GM19099 (cell line): ENCODE measurements around the gene CAMK2G.

Experiments
- POLR2A ChIP-seq: IDR thresholded peaks from 3 replicates; pipeline ENCODE4 v1.6.1; 2011; ENCODE audit warnings: low read depth; ENCODE audit not compliant: insufficient read length; ENCODE audit errors: extremely low read depth

The CAMK2G gene

GRCh38 chr10:73907841-73908517 is 33.6 kb upstream of the CAMK2G start:
- no peak for TF ChIP-seq POLR2A

DNA sequence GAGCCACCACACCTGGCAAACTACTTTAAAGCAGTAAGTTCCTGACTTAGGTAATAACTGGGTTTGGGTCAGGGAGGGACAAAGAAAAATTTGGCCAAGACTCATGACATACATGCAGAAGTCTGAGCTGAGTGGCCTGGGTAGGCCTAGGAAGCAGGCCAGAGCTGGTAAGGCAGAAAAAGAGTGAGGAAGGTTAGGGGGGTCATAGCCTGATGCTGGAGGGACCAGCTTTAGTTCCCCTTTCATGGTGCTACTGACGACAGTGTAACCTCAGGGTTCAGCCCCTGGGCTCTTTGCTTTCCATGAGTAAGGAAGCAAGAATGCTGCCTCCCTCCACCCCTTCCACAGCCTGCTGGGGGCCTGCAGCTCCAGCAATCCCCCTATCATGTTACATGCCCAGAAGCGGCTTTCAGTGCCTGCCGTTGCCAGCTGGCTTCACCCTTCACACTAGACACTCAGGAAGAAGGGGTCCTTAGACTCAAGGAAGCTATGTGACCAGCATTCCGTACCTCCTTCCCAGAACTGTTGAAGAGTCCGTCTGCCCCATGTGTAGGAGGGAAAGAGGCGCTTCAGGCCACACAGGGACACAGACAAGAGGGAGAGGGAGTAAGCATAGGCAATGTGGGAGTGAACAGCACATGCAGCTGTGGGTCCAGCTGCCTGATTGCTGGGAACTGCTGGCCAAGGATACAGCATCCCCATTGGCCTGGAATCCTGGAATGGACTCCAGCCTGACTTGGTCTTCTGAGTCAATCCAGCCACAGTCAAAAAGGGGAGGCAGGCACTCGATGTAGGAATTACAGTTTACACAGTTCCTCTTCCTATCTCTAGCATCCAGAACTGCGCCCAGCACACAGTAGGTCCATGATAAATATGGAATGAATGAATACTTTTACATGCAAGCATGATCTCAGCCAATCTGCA is 32.4 kb upstream of the CAMK2G start:
- TF ChIP-seq POLR2A, result no peak

- TF ChIP-seq POLR2A, result no peak
Observed at GRCh38 chr10:73905256-73906020, 31.1 kb upstream of the CAMK2G start.

- no peak for TF ChIP-seq POLR2A
Observed at GRCh38 chr10:73902351-73902750, 28.0 kb upstream of the CAMK2G start.

DNA sequence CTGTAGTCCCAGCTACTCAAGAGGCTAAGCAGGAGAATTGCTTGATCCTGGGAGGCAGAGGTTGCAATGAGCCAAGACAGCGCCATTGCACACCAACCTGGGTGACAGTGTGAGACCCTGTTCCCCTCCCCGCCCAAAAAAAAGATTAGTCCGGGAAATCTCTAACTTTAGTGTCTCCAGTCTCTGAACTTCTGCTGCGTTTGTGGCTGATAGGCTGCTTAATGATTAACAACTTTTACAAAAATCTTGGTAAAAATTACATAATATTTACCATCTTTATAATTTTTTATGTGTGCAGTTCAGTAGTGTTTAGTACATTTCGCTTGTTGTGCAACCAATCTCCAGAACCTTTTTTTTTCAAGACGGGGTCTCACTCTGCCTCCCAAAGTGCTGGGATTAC is 26.9 kb upstream of the CAMK2G start:
- TF ChIP-seq POLR2A, result no peak

GRCh38 chr10:73900064-73900463 is 25.7 kb upstream of the CAMK2G start:
- TF ChIP-seq POLR2A, result no peak

GRCh38 chr10:73899423-73899822 is 25.1 kb upstream of the CAMK2G start:
- no peak for TF ChIP-seq POLR2A

DNA sequence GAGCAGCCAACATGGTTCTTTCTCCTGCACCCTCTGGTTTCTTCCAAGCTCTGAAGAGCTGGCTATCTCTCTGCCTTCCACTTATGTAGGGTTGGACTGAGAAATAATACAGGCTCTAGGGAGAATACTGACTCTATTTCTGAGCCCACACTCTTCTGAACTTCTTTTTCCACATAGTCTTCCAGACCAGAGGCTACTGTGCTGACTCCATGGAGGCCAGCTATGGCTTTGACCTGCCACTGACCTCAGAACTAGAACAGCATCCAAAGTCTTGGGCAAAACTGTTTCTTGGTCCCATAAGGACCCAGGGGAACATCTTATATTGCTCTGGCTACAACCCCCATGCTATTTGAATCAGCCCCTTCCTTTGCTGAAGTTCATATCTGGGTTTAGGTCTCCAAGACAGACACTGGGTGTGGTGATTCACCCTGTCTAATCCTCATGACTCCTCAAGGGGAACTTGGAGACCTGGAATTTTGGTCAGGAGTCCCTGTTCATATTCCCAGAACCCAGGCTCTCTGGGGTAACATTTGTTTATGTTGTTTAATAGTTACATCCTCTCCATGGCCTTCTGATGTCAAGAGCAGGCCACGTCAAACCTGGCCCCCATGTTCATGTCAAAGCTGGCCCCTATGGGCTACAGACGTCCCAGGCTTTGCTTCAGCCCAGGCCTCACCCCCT is 24.5 kb upstream of the CAMK2G start:
- TF ChIP-seq POLR2A, result no peak

- no peak for TF ChIP-seq POLR2A
Observed at GRCh38 chr10:73897693-73898092, 23.3 kb upstream of the CAMK2G start.

- no peak for TF ChIP-seq POLR2A
Observed at GRCh38 chr10:73894245-73894971, 20.1 kb upstream of the CAMK2G start.

DNA sequence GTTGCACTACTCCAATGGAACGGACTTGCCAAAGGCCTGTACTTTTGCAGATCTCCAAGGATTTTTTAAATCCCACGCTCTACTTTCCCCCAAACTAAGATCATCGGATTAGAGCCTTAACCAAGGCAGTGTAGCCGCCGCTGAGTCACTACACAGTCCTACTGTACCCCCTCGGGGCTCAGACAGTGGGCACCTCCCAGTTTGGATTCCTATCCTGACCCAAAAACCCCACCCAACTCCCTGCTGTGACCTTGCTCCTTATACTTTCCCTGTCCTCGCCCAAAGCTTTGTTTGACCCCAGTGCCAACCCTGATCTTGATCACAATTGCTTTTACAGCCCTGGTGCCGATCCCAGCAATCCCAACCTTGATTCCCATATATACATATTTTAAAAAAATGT is 19.1 kb upstream of the CAMK2G start:
- no peak for TF ChIP-seq POLR2A

DNA sequence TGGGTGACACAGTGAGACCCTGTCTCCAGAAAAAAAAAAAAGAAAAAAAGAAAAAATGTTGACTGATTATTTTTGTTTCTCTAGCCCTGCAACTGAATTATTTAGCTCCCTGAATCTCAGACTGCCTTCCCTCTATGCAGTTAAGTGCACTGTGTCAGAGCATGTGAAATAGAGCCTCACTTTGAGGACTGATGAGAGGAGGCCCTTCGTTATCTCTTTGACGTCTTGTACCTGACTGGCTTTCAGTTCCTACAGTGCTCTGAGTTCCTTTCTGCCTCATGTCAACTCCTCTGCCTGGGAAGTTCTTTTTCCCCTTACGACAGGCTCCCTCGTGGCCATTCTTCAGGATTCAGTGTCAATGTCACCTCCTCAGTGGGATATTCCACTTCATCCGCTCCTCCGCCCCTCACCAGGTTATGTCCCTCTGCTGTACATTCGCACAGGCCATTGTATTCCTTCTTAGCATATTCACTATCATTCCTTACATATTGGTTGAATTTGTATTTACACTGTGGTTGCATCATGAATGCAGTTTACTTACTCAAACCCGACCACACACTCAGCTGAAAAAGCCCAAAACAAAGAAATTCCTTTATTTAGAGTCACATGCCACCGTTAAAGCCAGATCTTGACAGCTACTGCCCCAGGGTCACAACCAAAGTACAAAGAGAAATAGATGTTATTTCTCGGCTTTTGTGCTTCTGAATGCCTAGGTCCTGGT is 18.1 kb upstream of the CAMK2G start:
- TF ChIP-seq POLR2A, result no peak

DNA sequence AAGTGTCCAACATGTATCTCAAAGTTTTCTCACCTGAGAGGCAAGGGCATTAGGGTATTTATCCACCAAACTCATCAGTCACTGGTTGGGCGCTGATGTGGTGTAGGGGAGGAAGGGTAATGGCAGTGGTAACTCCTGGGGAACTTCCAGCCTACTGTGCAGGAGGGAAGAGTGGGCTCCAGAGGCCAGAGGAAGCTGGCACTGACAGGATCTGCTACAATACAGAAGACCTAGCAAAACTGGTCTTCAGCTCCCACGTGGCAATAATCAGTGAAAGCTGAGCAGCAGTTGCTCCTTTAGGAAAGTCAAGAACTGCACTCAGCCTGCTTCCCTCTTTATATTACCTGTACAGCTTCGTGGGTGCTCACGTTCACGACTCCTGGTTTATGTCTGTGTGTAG is 17.2 kb upstream of the CAMK2G start:
- no peak for TF ChIP-seq POLR2A

- TF ChIP-seq POLR2A, result no peak
Observed at GRCh38 chr10:73890261-73890660, 15.9 kb upstream of the CAMK2G start.
